HEK293 (cell line): Measurements from ENCODE around the gene PTPN18.

Experiments
- CTCF ChIA-PET: fragments of 350-600 bp; formaldehyde crosslinking; extraction: SDS; loops from one replicate; lab custom pipeline; 2021; ENCODE audit warnings: antibody characterized with exemption; lab: Yijun Ruan, JAX
- POLR2A ChIA-PET: fragments of 300-600 bp; formaldehyde crosslinking; extraction: SDS; loops from one replicate; lab custom pipeline; 2020; ENCODE audit warnings: antibody characterized with exemption, inconsistent platforms; lab: Yijun Ruan, JAX
- H3K27ac ChIP-seq: fragments of 200-500 bp; sonication (Bioruptor generic); 2 replicates; pipeline ENCODE4 v1.5.1; 2014; ENCODE audit warnings: low read depth, low read length, control low read depth, inconsistent platforms; ENCODE audit errors: extremely low read depth
- H3K36me3 ChIP-seq, 2 experiments: fragments of 200-500 bp in 1 of 2; sonication (Bioruptor generic) in 1 of 2; 1 replicate in 1 of 2; 2 replicates in 1 of 2; pipeline ENCODE4 v1.5.1; 2014 to 2017; ENCODE audit warnings: inconsistent platforms in 2 of 2, low read length in 2 of 2; ENCODE audit not compliant: control insufficient read depth in 2 of 2, insufficient read depth in 1 of 2
- H3K4me1 ChIP-seq: fragments of 200-500 bp; sonication (Bioruptor generic); 2 replicates; pipeline ENCODE4 v1.5.1; 2014; ENCODE audit warnings: mild to moderate bottlenecking, low read length, inconsistent platforms; ENCODE audit not compliant: control insufficient read depth, insufficient read depth
- H3K4me3 ChIP-seq: 2 replicates; pipeline ENCODE4 v1.5.1; 2011; ENCODE audit warnings: low read depth, mild to moderate bottlenecking, control low read depth, low read length, moderate library complexity
- H3K9me3 ChIP-seq: fragments of 200-500 bp; sonication (Bioruptor generic); 2 replicates; pipeline ENCODE4 v1.5.1; 2014; ENCODE audit warnings: low read depth, low read length, inconsistent platforms; ENCODE audit not compliant: control insufficient read depth, insufficient read depth
- BCL11B ChIP-seq: fragments of 450-650 bp; formaldehyde crosslinking; IDR thresholded peaks from 2 replicates; pipeline ENCODE4 v1.5.1; 2016; ENCODE audit warnings: low read depth, missing biosample characterization, missing genetic modification characterization
- EGR2 ChIP-seq: fragments of 450-650 bp; formaldehyde crosslinking; IDR thresholded peaks from 2 replicates; pipeline ENCODE4 v1.5.1; 2016; ENCODE audit warnings: low read depth, missing biosample characterization, missing genetic modification characterization
- GLI2 ChIP-seq: fragments of 450-650 bp; formaldehyde crosslinking; IDR thresholded peaks from 2 replicates; pipeline ENCODE4; 2017; ENCODE audit warnings: missing biosample characterization, missing genetic modification characterization, low read depth, borderline replicate concordance
- KLF16 ChIP-seq: fragments of 450-650 bp; formaldehyde crosslinking; IDR thresholded peaks from 2 replicates; pipeline ENCODE4 v1.5.1; 2017; ENCODE audit warnings: missing biosample characterization, missing genetic modification characterization
- TCF7L2 ChIP-seq: IDR thresholded peaks from 2 replicates; pipeline ENCODE4 v1.6.1; 2011; ENCODE audit warnings: low read depth, mild to moderate bottlenecking, inconsistent platforms, low read length, moderate library complexity, borderline replicate concordance
- ZBTB1 ChIP-seq: fragments of 450-650 bp; formaldehyde crosslinking; IDR thresholded peaks from 2 replicates; pipeline ENCODE4 v1.5.1; 2016; ENCODE audit warnings: missing biosample characterization, missing genetic modification characterization
- ZNF10 ChIP-seq: fragments of 450-650 bp; formaldehyde crosslinking; IDR thresholded peaks from 2 replicates; pipeline ENCODE4 v1.5.1; 2017; ENCODE audit warnings: missing biosample characterization, missing genetic modification characterization
- ZNF23 ChIP-seq: fragments of 450-650 bp; formaldehyde crosslinking; IDR thresholded peaks from 2 replicates; pipeline ENCODE4 v1.5.1; 2016; ENCODE audit warnings: missing biosample characterization, missing genetic modification characterization, borderline replicate concordance
- ZNF266 ChIP-seq: fragments of 450-650 bp; formaldehyde crosslinking; IDR thresholded peaks from 2 replicates; pipeline ENCODE4 v1.5.1; 2016; ENCODE audit warnings: missing biosample characterization, missing genetic modification characterization, low read depth
- ZNF280C ChIP-seq: fragments of 450-650 bp; formaldehyde crosslinking; IDR thresholded peaks from 2 replicates; pipeline ENCODE4 v1.5.1; 2016; ENCODE audit warnings: missing biosample characterization, missing genetic modification characterization
- ZNF350 ChIP-seq: fragments of 450-650 bp; formaldehyde crosslinking; IDR thresholded peaks from 2 replicates; pipeline ENCODE4 v1.5.0; 2017; ENCODE audit warnings: missing biosample characterization, mild to moderate bottlenecking, missing genetic modification characterization
- ZNF366 ChIP-seq: fragments of 450-650 bp; formaldehyde crosslinking; conservative IDR thresholded peaks from 2 replicates; pipeline ENCODE4 v1.5.1; 2016; ENCODE audit warnings: missing biosample characterization, missing genetic modification characterization
- ZNF426 ChIP-seq: fragments of 450-650 bp; formaldehyde crosslinking; IDR thresholded peaks from 2 replicates; pipeline ENCODE4 v1.5.1; 2017; ENCODE audit warnings: missing biosample characterization, missing genetic modification characterization, mild to moderate bottlenecking, inconsistent platforms, moderate library complexity
- ZNF580 ChIP-seq: fragments of 450-650 bp; formaldehyde crosslinking; IDR thresholded peaks from 2 replicates; pipeline ENCODE4 v1.5.1; 2016; ENCODE audit warnings: missing biosample characterization, missing genetic modification characterization
- ZNF585B ChIP-seq: fragments of 450-650 bp; formaldehyde crosslinking; IDR thresholded peaks from 2 replicates; pipeline ENCODE4 v1.5.1; 2016; ENCODE audit warnings: missing biosample characterization, missing genetic modification characterization
- ZNF610 ChIP-seq: fragments of 450-650 bp; formaldehyde crosslinking; IDR thresholded peaks from 2 replicates; pipeline ENCODE4 v1.5.1; 2016; ENCODE audit warnings: missing biosample characterization, missing genetic modification characterization, borderline replicate concordance
- ZNF664 ChIP-seq: fragments of 450-650 bp; formaldehyde crosslinking; IDR thresholded peaks from 2 replicates; pipeline ENCODE4 v1.5.1; 2016; ENCODE audit warnings: missing biosample characterization, missing genetic modification characterization
- ZNF707 ChIP-seq: fragments of 450-650 bp; formaldehyde crosslinking; IDR thresholded peaks from 2 replicates; pipeline ENCODE4 v1.5.1; 2016; ENCODE audit warnings: missing biosample characterization, missing genetic modification characterization
- ZNF777 ChIP-seq: fragments of 450-650 bp; formaldehyde crosslinking; IDR thresholded peaks from 2 replicates; pipeline ENCODE4 v1.5.1; 2017; ENCODE audit warnings: missing biosample characterization, missing genetic modification characterization, borderline replicate concordance
- TF ChIP-seq, protein P1 (sequence below): fragments of 450-650 bp; formaldehyde crosslinking; IDR thresholded peaks from 2 replicates; pipeline ENCODE4 v1.5.1; 2016; ENCODE audit warnings: missing biosample characterization, missing genetic modification characterization
- TF ChIP-seq, protein P2 (sequence below): fragments of 450-650 bp; formaldehyde crosslinking; IDR thresholded peaks from 2 replicates; pipeline ENCODE4 v1.5.1; 2016; ENCODE audit warnings: missing biosample characterization, missing genetic modification characterization, borderline replicate concordance

PTPN18 gene

DNA sequence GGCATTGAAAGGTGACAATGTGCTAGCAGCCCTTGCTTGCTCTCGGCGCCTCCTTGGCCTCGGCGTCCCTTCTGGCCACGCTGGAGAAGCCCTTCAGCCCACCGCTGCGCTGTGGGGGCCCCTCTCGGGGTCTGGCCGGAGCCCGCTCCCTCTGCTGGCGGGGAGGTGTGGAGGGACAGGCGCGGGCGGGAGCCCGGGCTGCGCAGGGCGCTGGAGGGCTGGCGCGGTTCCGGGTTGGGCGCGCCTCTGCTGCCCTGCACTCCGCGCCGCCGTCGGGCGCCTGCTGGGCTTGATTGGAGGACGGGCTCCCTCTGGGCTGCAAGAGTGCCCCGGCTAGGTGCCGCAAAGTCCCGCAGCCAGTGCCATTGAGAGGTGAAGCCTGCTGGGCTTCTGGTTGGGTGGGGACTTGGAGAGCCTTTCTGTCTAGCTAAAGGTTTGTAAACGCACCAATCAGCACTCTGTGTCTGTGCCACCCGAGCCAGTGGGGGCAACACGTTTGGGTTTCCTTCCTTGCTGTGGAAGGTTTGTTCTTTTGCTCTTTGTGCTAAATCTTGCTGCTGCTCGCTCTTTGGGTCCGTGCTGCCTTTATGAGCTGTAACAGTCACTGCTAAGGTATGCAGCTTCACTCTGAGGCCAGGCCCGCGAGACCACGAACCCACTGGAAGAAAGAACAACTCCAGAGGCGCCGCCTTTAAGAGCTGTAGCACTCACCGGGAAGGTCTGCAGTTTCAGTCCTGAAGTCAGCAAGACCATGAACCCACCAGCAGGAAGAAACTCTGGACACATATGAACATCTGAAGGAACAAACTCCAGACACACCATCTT, 27.9 kb upstream of the PTPN18 start:
- Histone ChIP-seq H3K27ac (no peak overlapping the region), H3K4me3 (no peak overlapping the region), H3K9me3 (no peaks in the 10 kb centered on the region), H3K36me3 (no peaks in the 10 kb centered on the region), H3K4me1 (no peaks in the 10 kb centered on the region)
- ChIA-PET POLR2A (no interaction called here), CTCF (interaction anchor here (0.6 to 1.2 kb wide), 3 partner anchors 10 to 569 kb away, joined by 3 to 4 read pairs (median 3); no protein-coding TSS in a partner anchor)
- TF ChIP-seq KLF16 (no peak), ZNF366 (no peak)

DNA sequence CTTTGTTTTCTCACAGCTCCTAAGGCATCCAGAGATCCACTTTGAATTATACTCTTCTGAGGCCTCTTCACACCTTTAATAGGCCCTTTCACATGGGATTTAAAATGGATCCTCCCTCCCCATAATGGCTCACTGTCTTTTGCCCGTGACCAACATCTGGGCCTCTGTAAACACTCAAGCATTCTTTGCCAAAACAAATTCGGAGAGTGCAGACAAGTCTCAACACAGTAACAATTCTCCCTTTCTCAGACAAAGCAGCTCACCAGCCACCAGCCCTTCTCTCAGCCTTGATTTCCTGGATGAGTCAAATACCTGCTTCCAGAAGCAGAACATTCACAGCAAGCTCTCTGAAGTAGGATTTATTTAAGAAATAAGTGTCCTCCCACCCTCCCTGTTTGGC, 27.1 kb upstream of the PTPN18 start:
- no peak overlapping the region for H3K27ac ChIP-seq
- H3K9me3 ChIP-seq, result no peaks in the 10 kb centered on the region
- ChIA-PET POLR2A (no interaction called here), CTCF (interaction anchor here (1.2 kb wide), 1 partner anchor 9 kb away, joined by 4 read pairs; no protein-coding TSS in a partner anchor)
- no peaks in the 10 kb centered on the region for H3K4me1 ChIP-seq
- TF ChIP-seq ZNF350, result no peak
- no peak for TF ChIP-seq ZNF280C (tag by site-specific recombination)
- no peak for TF ChIP-seq ZBTB1 (tag by site-specific recombination)
- no peak for TF ChIP-seq ZNF426
- no peak for TF ChIP-seq ZNF266 (tag by site-specific recombination)
- no peak for TF ChIP-seq GLI2 (tag by site-specific recombination)
- no peak for TF ChIP-seq EGR2
- no peak for TF ChIP-seq ZNF664 (tag by site-specific recombination)
- no peak overlapping the region for H3K4me3 ChIP-seq
- no peaks in the 10 kb centered on the region for H3K36me3 ChIP-seq

GRCh38 chr2:130332271-130333073, 23.4 kb upstream of the PTPN18 start:
- H3K4me1 ChIP-seq, result no peaks in the 10 kb centered on the region
- H3K36me3 ChIP-seq, result no peaks in the 10 kb centered on the region
- H3K27ac ChIP-seq, result no peak overlapping the region
- POLR2A ChIA-PET, result interaction anchor here (1.0 kb wide), 1 partner anchor 151 kb away, joined by 7 read pairs; the partner anchor contains the start of gene SMPD4
- H3K9me3 ChIP-seq, result no peaks in the 10 kb centered on the region
- CTCF ChIA-PET, result interaction anchor here (0.6 to 5.9 kb wide), 13 partner anchors 9 to 427 kb away, joined by 3 to 41 read pairs (median 4); partner anchors contain the start of genes IMP4, MZT2B and SMPD4
- H3K4me3 ChIP-seq, result peak overlapping the region; percentile 6
- TF ChIP-seq ZNF10 (no peak), TCF7L2 (no peak), ZNF23 (tag by site-specific recombination) (no peak), ZNF610 (no peak), ZNF585B (tag by site-specific recombination) (peak; percentile 47), GLI2 (tag by site-specific recombination) (no peak), BCL11B (tag by site-specific recombination) (no peak), ZNF777 (tag by site-specific recombination) (peak; percentile 39; the same call in 1 of the 2 replicates), ZNF580 (tag by site-specific recombination) (no peak), ZNF707 (no peak)
- TF ChIP-seq, protein P1, sequence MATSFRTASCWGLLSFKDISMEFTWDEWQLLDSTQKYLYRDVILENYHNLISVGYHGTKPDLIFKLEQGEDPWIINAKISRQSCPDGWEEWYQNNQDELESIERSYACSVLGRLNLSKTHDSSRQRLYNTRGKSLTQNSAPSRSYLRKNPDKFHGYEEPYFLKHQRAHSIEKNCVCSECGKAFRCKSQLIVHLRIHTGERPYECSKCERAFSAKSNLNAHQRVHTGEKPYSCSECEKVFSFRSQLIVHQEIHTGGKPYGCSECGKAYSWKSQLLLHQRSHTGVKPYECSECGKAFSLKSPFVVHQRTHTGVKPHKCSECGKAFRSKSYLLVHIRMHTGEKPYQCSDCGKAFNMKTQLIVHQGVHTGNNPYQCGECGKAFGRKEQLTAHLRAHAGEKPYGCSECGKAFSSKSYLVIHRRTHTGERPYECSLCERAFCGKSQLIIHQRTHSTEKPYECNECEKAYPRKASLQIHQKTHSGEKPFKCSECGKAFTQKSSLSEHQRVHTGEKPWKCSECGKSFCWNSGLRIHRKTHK (tag by site-specific recombination), result no peak
- TF ChIP-seq, protein P2, sequence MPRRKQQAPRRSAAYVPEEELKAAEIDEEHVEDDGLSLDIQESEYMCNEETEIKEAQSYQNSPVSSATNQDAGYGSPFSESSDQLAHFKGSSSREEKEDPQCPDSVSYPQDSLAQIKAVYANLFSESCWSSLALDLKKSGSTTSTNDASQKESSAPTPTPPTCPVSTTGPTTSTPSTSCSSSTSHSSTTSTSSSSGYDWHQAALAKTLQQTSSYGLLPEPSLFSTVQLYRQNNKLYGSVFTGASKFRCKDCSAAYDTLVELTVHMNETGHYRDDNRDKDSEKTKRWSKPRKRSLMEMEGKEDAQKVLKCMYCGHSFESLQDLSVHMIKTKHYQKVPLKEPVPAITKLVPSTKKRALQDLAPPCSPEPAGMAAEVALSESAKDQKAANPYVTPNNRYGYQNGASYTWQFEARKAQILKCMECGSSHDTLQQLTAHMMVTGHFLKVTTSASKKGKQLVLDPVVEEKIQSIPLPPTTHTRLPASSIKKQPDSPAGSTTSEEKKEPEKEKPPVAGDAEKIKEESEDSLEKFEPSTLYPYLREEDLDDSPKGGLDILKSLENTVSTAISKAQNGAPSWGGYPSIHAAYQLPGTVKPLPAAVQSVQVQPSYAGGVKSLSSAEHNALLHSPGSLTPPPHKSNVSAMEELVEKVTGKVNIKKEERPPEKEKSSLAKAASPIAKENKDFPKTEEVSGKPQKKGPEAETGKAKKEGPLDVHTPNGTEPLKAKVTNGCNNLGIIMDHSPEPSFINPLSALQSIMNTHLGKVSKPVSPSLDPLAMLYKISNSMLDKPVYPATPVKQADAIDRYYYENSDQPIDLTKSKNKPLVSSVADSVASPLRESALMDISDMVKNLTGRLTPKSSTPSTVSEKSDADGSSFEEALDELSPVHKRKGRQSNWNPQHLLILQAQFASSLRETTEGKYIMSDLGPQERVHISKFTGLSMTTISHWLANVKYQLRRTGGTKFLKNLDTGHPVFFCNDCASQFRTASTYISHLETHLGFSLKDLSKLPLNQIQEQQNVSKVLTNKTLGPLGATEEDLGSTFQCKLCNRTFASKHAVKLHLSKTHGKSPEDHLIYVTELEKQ, result no peak
